IMR-90 (cell line): Measurements from ENCODE around the gene CKAP5. TPM values are rescaled to one million over a fixed set of nuclear protein-coding genes. Genes with fewer than 3 reads are reported as not detected.

Experiments
- ATAC-seq: fragments of 200-7000 bp; cut with Tn5 transposase; 2 replicates; pipeline ENCODE4 v1.9.1; 2020; ENCODE audit warnings: low read depth, mild to moderate bottlenecking, moderate library complexity
- BruUV-seq: library from RNA; stranded (reverse); fragments of 400-500 nt; replicated peaks from 2 replicates; lab custom pipeline; 2021; lab: Mats Ljungman, UMichigan
- CTCF ChIA-PET: fragments of 300-600 bp; formaldehyde crosslinking; extraction: SDS; loops from one replicate; lab custom pipeline; 2021; ENCODE audit warnings: antibody characterized with exemption; lab: Yijun Ruan, JAX
- POLR2A ChIA-PET: fragments of 300-600 bp; sonication (Branson Sonifier 250); formaldehyde crosslinking; loops from one replicate; lab custom pipeline; 2022; ENCODE audit warnings: antibody characterized with exemption; ENCODE audit not compliant: unreplicated experiment; lab: Charles Lee
- DNase-seq: peaks from one replicate; pipeline ENCODE4 v3.0.0; 2013
- H2AFZ ChIP-seq: replicated peaks from 2 replicates; pipeline ENCODE3; 2013; ENCODE audit warnings: low read length, mild to moderate bottlenecking; ENCODE audit not compliant: poor library complexity
- H2AK5ac ChIP-seq: 2 replicates; pipeline ENCODE4 v1.6.1; 2013; ENCODE audit warnings: low read depth, low read length, inconsistent platforms
- H2AK9ac ChIP-seq: replicated peaks from 2 replicates; pipeline ENCODE3; 2013; ENCODE audit warnings: mild to moderate bottlenecking, low read depth, low read length, moderate library complexity; ENCODE audit not compliant: poor library complexity
- H2BK120ac ChIP-seq: 2 replicates; pipeline ENCODE4 v1.6.1; 2013; ENCODE audit warnings: low read depth, low read length, inconsistent platforms
- H2BK15ac ChIP-seq: 3 replicates; pipeline ENCODE4 v1.6.1; 2013; ENCODE audit warnings: low read depth, low read length, inconsistent platforms
- H2BK20ac ChIP-seq: 2 replicates; pipeline ENCODE4 v1.6.1; 2013; ENCODE audit warnings: low read depth, mild to moderate bottlenecking, inconsistent platforms, low read length, moderate library complexity
- H2BK5ac ChIP-seq: 2 replicates; pipeline ENCODE4 v1.6.1; 2013; ENCODE audit warnings: mild to moderate bottlenecking, low read depth, low read length, inconsistent platforms; ENCODE audit not compliant: poor library complexity, severe bottlenecking
- H3K14ac ChIP-seq: replicated peaks from 2 replicates; pipeline ENCODE4 v1.6.1; 2013; ENCODE audit warnings: low read depth, low read length, inconsistent platforms
- H3K18ac ChIP-seq: 2 replicates; pipeline ENCODE4 v1.6.1; 2013; ENCODE audit warnings: low read depth, low read length, control low read depth
- H3K23ac ChIP-seq: 2 replicates; pipeline ENCODE4 v1.6.1; 2013; ENCODE audit warnings: low read depth, low read length, inconsistent platforms
- H3K27ac ChIP-seq: 2 replicates; pipeline ENCODE4 v1.5.1; 2013; ENCODE audit warnings: mild to moderate bottlenecking, control low read depth, low read length; ENCODE audit not compliant: insufficient read depth
- H3K27me3 ChIP-seq: 2 replicates; pipeline ENCODE4 v1.6.1; 2013; ENCODE audit warnings: low read length; ENCODE audit not compliant: control insufficient read depth, insufficient read depth
- H3K36me3 ChIP-seq: 2 replicates; pipeline ENCODE4 v1.6.1; 2013; ENCODE audit warnings: low read length, mixed read lengths; ENCODE audit not compliant: control insufficient read depth, insufficient read depth
- H3K4ac ChIP-seq: 2 replicates; pipeline ENCODE4 v1.6.1; 2013; ENCODE audit warnings: low read depth, low read length, inconsistent platforms
- H3K4me1 ChIP-seq: 2 replicates; pipeline ENCODE4 v1.6.1; 2013; ENCODE audit warnings: low read length, mixed read lengths; ENCODE audit not compliant: control insufficient read depth, insufficient read depth
- H3K4me2 ChIP-seq: 2 replicates; pipeline ENCODE4 v1.6.1; 2013; ENCODE audit warnings: low read depth, mild to moderate bottlenecking, control low read depth, low read length, moderate library complexity
- H3K4me3 ChIP-seq: 2 replicates; pipeline ENCODE4 v1.5.1; 2013; ENCODE audit warnings: low read depth, mild to moderate bottlenecking, control low read depth, low read length, moderate library complexity; ENCODE audit not compliant: insufficient read depth
- H3K56ac ChIP-seq: 2 replicates; pipeline ENCODE4 v1.6.1; 2013; ENCODE audit warnings: low read length, inconsistent platforms; ENCODE audit not compliant: insufficient read depth; ENCODE audit errors: extremely low read depth
- H3K79me1 ChIP-seq, 2 experiments: 2 replicates each; pipeline ENCODE4 v1.6.1; 2013; ENCODE audit warnings: low read length in 2 of 2, inconsistent platforms in 1 of 2, low read depth in 1 of 2
- H3K9ac ChIP-seq: 2 replicates; pipeline ENCODE4 v1.6.1; 2013; ENCODE audit warnings: low read depth, low read length, control low read depth
- H3K9me1 ChIP-seq: 2 replicates; pipeline ENCODE4 v1.6.1; 2013; ENCODE audit warnings: low read length, inconsistent platforms; ENCODE audit not compliant: insufficient read depth
- H3K9me3 ChIP-seq: 2 replicates; pipeline ENCODE4 v1.6.1; 2013; ENCODE audit warnings: low read length; ENCODE audit not compliant: control insufficient read depth, insufficient read depth
- H4K20me1 ChIP-seq: 2 replicates; pipeline ENCODE4 v1.6.1; 2013; ENCODE audit warnings: low read length, inconsistent platforms; ENCODE audit not compliant: insufficient read depth
- H4K5ac ChIP-seq: 2 replicates; pipeline ENCODE4 v1.6.1; 2013; ENCODE audit warnings: mild to moderate bottlenecking, low read depth, low read length, control low read depth
- H4K8ac ChIP-seq, 2 experiments: 2 replicates each; pipeline ENCODE4 v1.6.1; 2013; ENCODE audit warnings: low read depth in 2 of 2, low read length in 2 of 2, control low read depth in 1 of 2, inconsistent platforms in 1 of 2
- H4K91ac ChIP-seq: 2 replicates; pipeline ENCODE4 v1.6.1; 2013; ENCODE audit warnings: low read depth, low read length, inconsistent platforms; ENCODE audit not compliant: insufficient read depth
- CEBPB ChIP-seq: IDR thresholded peaks from 2 replicates; pipeline ENCODE4 v1.6.1; 2012; ENCODE audit warnings: low read depth, low read length, improper control_type of control experiment
- FOS ChIP-seq: fragments of 150-350 bp; IDR thresholded peaks from 2 replicates; pipeline ENCODE4 v1.6.1; 2016; ENCODE audit warnings: low read depth, low read length
- MAFK ChIP-seq: IDR thresholded peaks from 2 replicates; pipeline ENCODE4 v1.6.1; 2012; ENCODE audit warnings: low read depth, low read length, improper control_type of control experiment
- MAZ ChIP-seq: IDR thresholded peaks from 2 replicates; pipeline ENCODE4 v1.6.1; 2012; ENCODE audit warnings: low read depth, mild to moderate bottlenecking, low read length, improper control_type of control experiment, moderate library complexity, borderline replicate concordance
- MXI1 ChIP-seq: IDR thresholded peaks from 2 replicates; pipeline ENCODE4 v1.6.1; 2012; ENCODE audit warnings: low read depth, mild to moderate bottlenecking, low read length, moderate library complexity, borderline replicate concordance
- NFE2L2 ChIP-seq: fragments of 150-350 bp; IDR thresholded peaks from 2 replicates; pipeline ENCODE4 v1.6.1; 2016; ENCODE audit warnings: low read depth, mild to moderate bottlenecking, low read length
- POLR2A ChIP-seq: IDR thresholded peaks from 2 replicates; pipeline ENCODE4 v1.6.1; 2012; ENCODE audit warnings: mild to moderate bottlenecking, low read depth, low read length
- RCOR1 ChIP-seq: IDR thresholded peaks from 2 replicates; pipeline ENCODE4 v1.6.1; 2012; ENCODE audit warnings: mild to moderate bottlenecking, low read length, improper control_type of control experiment; ENCODE audit not compliant: insufficient replicate concordance
- RFX5 ChIP-seq: IDR thresholded peaks from 2 replicates; pipeline ENCODE4 v1.8.0; 2012; ENCODE audit warnings: low read depth, mild to moderate bottlenecking, low read length, moderate library complexity
- SMC3 ChIP-seq: fragments of 150-350 bp; IDR thresholded peaks from 2 replicates; pipeline ENCODE4 v1.6.1; 2016; ENCODE audit warnings: low read depth, mild to moderate bottlenecking, antibody characterized with exemption, low read length, moderate library complexity
- USF2 ChIP-seq: fragments of 150-350 bp; IDR thresholded peaks from 2 replicates; pipeline ENCODE4 v1.6.1; 2017; ENCODE audit warnings: mild to moderate bottlenecking, antibody characterized with exemption, low read length, low read depth
- WGBS, 2 experiments: methylation state at CpG; one replicate each; pipeline versions ENCODE4 v1.1.5 to v1.1.7; 2013; ENCODE audit warnings: missing lambda C conversion rate in 2 of 2; ENCODE audit not compliant: insufficient read length in 1 of 2; ENCODE audit errors: extremely low coverage in 2 of 2; 5-methylcytosine and 5-hydroxymethylcytosine counted together
- dilution Hi-C: fragments of 300-500 bp; cut with HindIII; formaldehyde crosslinking; loops from one replicate; pipeline ENCODE4 v1.14.3; 2018; ENCODE audit warnings: low sequenced_read_pairs; ENCODE audit not compliant: unreplicated experiment
- in situ Hi-C: fragments of 300-500 bp; cut with MboI; formaldehyde crosslinking; loops from 3 replicates; pipeline ENCODE4 v1.14.3; 2019; ENCODE audit warnings: low sequenced_read_pairs, inconsistent platforms, mixed read lengths
- intact Hi-C: fragments of 100-400 bp; cut with micrococcal nuclease; formaldehyde crosslinking; loops from 2 replicates; pipeline ENCODE4 v1.10.0; 2022
- polyA plus RNA-seq, 3 experiments: library from polyadenylated mRNA; depleted of rRNA; stranded (reverse); fragments of >200 nt; gene quantifications; 2 replicates each; pipeline ENCODE4 v1.2.3, GENCODE V29; 2012; ENCODE audit warnings: low replicate concordance in 1 of 3
- total RNA-seq: library from RNA; depleted of rRNA; stranded (reverse); fragments of >200 nt; gene quantifications from 2 replicates; pipeline ENCODE4 v1.2.3, GENCODE V29; 2012
- TF ChIP-seq, protein P1 (sequence below): conservative IDR thresholded peaks from 2 replicates; pipeline ENCODE4 v1.5.1; 2012; ENCODE audit warnings: mild to moderate bottlenecking, low read depth, low read length, improper control_type of control experiment

The CKAP5 gene
- total and polyA plus RNA-seq, 2 of the 4 experiments (the other 2 are of a cell fraction) = 59.5 to 79.2 TPM

GRCh38 chr11:46697303-46697702 lies 148.8 kb downstream of the CKAP5 start:
- Histone ChIP-seq H3K36me3 (peaks cover 40% of the 10 kb centered on the region), H2BK20ac (no peak overlapping the region), H3K14ac (0 out of 2 replicates have a peak overlapping the region, but pooled peaks have one; percentile 45), H3K9ac (no peak overlapping the region; the same call in 1 of the 2 replicates), H3K4me1 (peaks cover 13% of the 10 kb centered on the region), H3K4ac (peak overlapping the region; percentile 35; the same call in 1 of the 2 replicates), H2BK15ac (no peak overlapping the region), H2AK5ac (no peak overlapping the region), H2AFZ (no peak overlapping the region), H2AK9ac (peak overlapping the region; percentile 17), H3K9me1 (peaks cover 12% of the 10 kb centered on the region; the same call in 1 of the 2 replicates), H3K9me3 (no peaks in the 10 kb centered on the region), H3K4me3 (no peak overlapping the region), H4K5ac (0 out of 2 replicates have a peak overlapping the region, but pooled peaks have one; percentile 7), H3K27ac (peak overlapping the region; percentile 39; the same call in 1 of the 2 replicates), H4K91ac (peak overlapping the region; percentile 45; the same call in 1 of the 2 replicates), H3K4me2 (peak overlapping the region; percentile 1; the same call in 1 of the 2 replicates), H3K56ac (no peak overlapping the region), H3K27me3 (no peaks in the 10 kb centered on the region), H4K20me1 (peaks cover 12% of the 10 kb centered on the region; the same call in 1 of the 2 replicates), H3K18ac (no peak overlapping the region), H3K23ac (peak overlapping the region; percentile 63; the same call in 1 of the 2 replicates), H2BK5ac (peak overlapping the region; percentile 38), H4K8ac (peak overlapping the region in 1 of 2 experiments; percentile 13; a peak in 2 of 4 replicates), H2BK120ac (no peak overlapping the region), H3K79me1 (peaks cover 31 to 79% of the 10 kb centered on the region in 2 experiments)
- intact Hi-C loops = no loop called here
- BruUV-seq = no TSS peak
- DNase-seq (no peak), ATAC-seq (peak; percentile 1; the same call in 1 of the 2 replicates)
- WGBS, 2 experiments = 70% methylated on average over 3 of the region's 3 CpGs; no CpG with 5 or more reads in 1 of the 2 experiments
- no peak for TF ChIP-seq NFE2L2
- no peak for TF ChIP-seq MAZ
- TF ChIP-seq RCOR1 = no peak
- no peak for TF ChIP-seq SMC3
- TF ChIP-seq RFX5 = no peak
- TF ChIP-seq, protein P1, sequence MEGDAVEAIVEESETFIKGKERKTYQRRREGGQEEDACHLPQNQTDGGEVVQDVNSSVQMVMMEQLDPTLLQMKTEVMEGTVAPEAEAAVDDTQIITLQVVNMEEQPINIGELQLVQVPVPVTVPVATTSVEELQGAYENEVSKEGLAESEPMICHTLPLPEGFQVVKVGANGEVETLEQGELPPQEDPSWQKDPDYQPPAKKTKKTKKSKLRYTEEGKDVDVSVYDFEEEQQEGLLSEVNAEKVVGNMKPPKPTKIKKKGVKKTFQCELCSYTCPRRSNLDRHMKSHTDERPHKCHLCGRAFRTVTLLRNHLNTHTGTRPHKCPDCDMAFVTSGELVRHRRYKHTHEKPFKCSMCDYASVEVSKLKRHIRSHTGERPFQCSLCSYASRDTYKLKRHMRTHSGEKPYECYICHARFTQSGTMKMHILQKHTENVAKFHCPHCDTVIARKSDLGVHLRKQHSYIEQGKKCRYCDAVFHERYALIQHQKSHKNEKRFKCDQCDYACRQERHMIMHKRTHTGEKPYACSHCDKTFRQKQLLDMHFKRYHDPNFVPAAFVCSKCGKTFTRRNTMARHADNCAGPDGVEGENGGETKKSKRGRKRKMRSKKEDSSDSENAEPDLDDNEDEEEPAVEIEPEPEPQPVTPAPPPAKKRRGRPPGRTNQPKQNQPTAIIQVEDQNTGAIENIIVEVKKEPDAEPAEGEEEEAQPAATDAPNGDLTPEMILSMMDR = no peak
- TF ChIP-seq POLR2A = no peak
- TF ChIP-seq MAFK = no peak
- no peak for TF ChIP-seq MXI1
- TF ChIP-seq FOS = no peak
- TF ChIP-seq CEBPB = no peak
- TF ChIP-seq USF2 = no peak
- dilution Hi-C loops = no loop called here
- ChIA-PET CTCF (no interaction called here), POLR2A (no interaction called here)
- in situ Hi-C loops = no loop called here
